Right atrium auricular region (tissue), 2 donors: ENCODE data around the gene TSPYL1. TPM values are rescaled to one million over a fixed set of nuclear protein-coding genes. Genes with fewer than 3 reads are reported as not detected.

Experiments used
- DNase-seq: peaks from one replicate; pipeline ENCODE4 v3.0.0-alpha.2; 2019; ENCODE audit warnings: low spot score
- H3K27ac ChIP-seq, 2 donors: fragments of 200-600 bp; sonication (generic); 1 replicate in 1 of 2; 2 replicates in 1 of 2; pipeline ENCODE4 v1.5.1; 2016 to 2019
- H3K27me3 ChIP-seq, 2 donors: fragments of 200-600 bp; sonication (generic); one replicate each; pipeline versions ENCODE4 v1.5.1 to v1.6.0; 2017 to 2019
- H3K36me3 ChIP-seq: fragments of 200-600 bp; sonication (generic); one replicate; pipeline ENCODE4 v1.5.1; 2016
- H3K4me1 ChIP-seq, 2 donors: fragments of 200-600 bp; sonication (generic); one replicate each; pipeline versions ENCODE4 v1.5.1 to v1.6.0; 2017 to 2019
- H3K4me3 ChIP-seq, 2 donors: fragments of 200-600 bp; sonication (generic); 1 replicate in 1 of 2; 2 replicates in 1 of 2; pipeline ENCODE4 v1.5.1; 2017 to 2019; ENCODE audit warnings: mild to moderate bottlenecking in 1 of 2, moderate library complexity in 1 of 2
- H3K9me3 ChIP-seq, 2 donors: fragments of 200-600 bp; sonication (generic); one replicate each; pipeline ENCODE4 v1.5.1; 2019
- CTCF ChIP-seq, 2 donors: fragments of 200-600 bp; sonication (generic); IDR thresholded peaks; one replicate each; pipeline ENCODE4 v1.5.1; 2019; ENCODE audit warnings: antibody characterized with exemption in 2 of 2
- total RNA-seq, 2 donors: library from RNA; depleted of rRNA; stranded (reverse); fragments of >200 nt; gene quantifications; one replicate each; pipeline ENCODE4 v1.1.0, GENCODE V29; 2016

Gene TSPYL1
- total RNA-seq, 2 donors from 2014 or later, result 79.3 to 87.5 TPM

- no peak for TF ChIP-seq CTCF (IDR thresholded peaks at IDR 0.05)
- Histone ChIP-seq H3K4me1 (no peaks in the 10 kb centered on the region), H3K27ac (no peak overlapping the region), H3K9me3 (peaks cover 0 to 10% of the 10 kb centered on the region in 2 donors), H3K4me3 (no peak overlapping the region), H3K27me3 (no peaks in the 10 kb centered on the region), H3K36me3 (no peaks in the 10 kb centered on the region)
- DNase-seq, result no peak
These were observed 14.5 kb downstream of the TSPYL1 start for GRCh38 chr6:116265041-116265829.

- TF ChIP-seq CTCF (IDR thresholded peaks at IDR 0.05), result no peak
- Histone ChIP-seq H3K9me3 (peaks cover 0 to 10% of the 10 kb centered on the region in 2 donors), H3K4me1 (no peaks in the 10 kb centered on the region), H3K27me3 (no peaks in the 10 kb centered on the region), H3K36me3 (no peaks in the 10 kb centered on the region), H3K27ac (no peak overlapping the region), H3K4me3 (no peak overlapping the region)
- DNase-seq, result no peak
These were observed 16.4 kb downstream of the TSPYL1 start for GRCh38 chr6:116263353-116263752.

- no peak for DNase-seq
- TF ChIP-seq CTCF (IDR thresholded peaks at IDR 0.05), result no peak
- H3K4me1 ChIP-seq, result peaks cover 0 to 10% of the 10 kb centered on the region in 2 donors
These were observed 21.2 kb downstream of the TSPYL1 start for GRCh38 chr6:116258520-116258919.

GRCh38 chr6:116256694-116257093, 23.0 kb downstream of the TSPYL1 start:
- Histone ChIP-seq H3K4me1 (peaks cover 0 to 26% of the 10 kb centered on the region in 2 donors), H3K9me3 (no peaks in the 10 kb centered on the region)
- DNase-seq, result no peak

More at GRCh38 chr6:116258520-116258919, 21.2 kb downstream of the TSPYL1 start:
- Histone ChIP-seq H3K27me3 (no peaks in the 10 kb centered on the region), H3K27ac (no peak overlapping the region), H3K4me3 (no peak overlapping the region), H3K9me3 (peaks cover 0 to 6% of the 10 kb centered on the region in 2 donors), H3K36me3 (no peaks in the 10 kb centered on the region)

GRCh38 chr6:116255246-116255800, 24.4 kb downstream of the TSPYL1 start:
- H3K4me1 ChIP-seq, result peaks cover 0 to 40% of the 10 kb centered on the region in 2 donors
- no peaks in the 10 kb centered on the region for H3K36me3 ChIP-seq
- H3K9me3 ChIP-seq, result no peaks in the 10 kb centered on the region
- no peak for TF ChIP-seq CTCF (IDR thresholded peaks at IDR 0.05)
- no peaks in the 10 kb centered on the region for H3K27me3 ChIP-seq
- peak overlapping the region; percentile 27 to 93 for H3K27ac ChIP-seq
- no peak for DNase-seq
- H3K4me3 ChIP-seq, result peak overlapping the region; percentile 77 to 89

More at GRCh38 chr6:116256694-116257093, 23.0 kb downstream of the TSPYL1 start:
- Histone ChIP-seq H3K36me3 (no peaks in the 10 kb centered on the region), H3K27ac (no peak overlapping the region), H3K27me3 (no peaks in the 10 kb centered on the region), H3K4me3 (no peak overlapping the region)
- TF ChIP-seq CTCF (IDR thresholded peaks at IDR 0.05), result no peak
